ENCODE results near the gene NIPAL4. TPM values are rescaled to one million over a fixed set of nuclear protein-coding genes. Genes with fewer than 3 reads are reported as not detected.
A peak's percentile ranks its signal among the peaks of the same experiment; 100 is the strongest.

Gene NIPAL4
- total RNA-seq, 1 experiment from 2014 or later: 0.86 TPM

DNA sequence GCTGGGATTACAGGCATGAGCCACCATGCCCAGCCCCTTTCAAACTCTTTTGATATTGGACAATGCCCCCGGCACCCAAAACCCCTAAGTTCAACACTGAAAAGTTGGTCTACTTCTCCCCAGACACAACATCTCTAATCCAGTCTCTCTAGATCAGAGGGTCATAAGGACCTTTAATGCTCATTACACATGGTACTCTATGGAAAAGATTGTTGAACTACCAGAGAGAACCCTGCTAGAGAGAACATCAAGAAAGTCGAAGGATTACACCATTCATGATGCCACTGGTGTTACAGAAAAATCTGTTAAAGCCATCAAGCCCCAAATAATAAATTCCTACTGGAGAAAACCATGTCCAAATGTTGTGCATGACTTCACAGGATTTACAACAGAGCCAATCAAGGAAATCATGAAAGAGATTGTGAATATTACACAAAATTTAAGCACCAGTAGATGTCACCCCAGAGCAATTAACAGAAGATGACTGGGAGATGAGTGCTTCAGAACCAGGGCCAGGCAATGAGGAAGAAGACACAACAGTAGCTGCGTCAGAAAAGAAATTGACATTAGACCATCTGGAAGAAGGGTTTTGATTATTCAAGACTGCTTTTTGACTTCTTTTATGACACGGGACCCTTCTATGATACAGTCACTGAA, 28.3 kb upstream of the NIPAL4 start:
- TF ChIP-seq, protein P1, sequence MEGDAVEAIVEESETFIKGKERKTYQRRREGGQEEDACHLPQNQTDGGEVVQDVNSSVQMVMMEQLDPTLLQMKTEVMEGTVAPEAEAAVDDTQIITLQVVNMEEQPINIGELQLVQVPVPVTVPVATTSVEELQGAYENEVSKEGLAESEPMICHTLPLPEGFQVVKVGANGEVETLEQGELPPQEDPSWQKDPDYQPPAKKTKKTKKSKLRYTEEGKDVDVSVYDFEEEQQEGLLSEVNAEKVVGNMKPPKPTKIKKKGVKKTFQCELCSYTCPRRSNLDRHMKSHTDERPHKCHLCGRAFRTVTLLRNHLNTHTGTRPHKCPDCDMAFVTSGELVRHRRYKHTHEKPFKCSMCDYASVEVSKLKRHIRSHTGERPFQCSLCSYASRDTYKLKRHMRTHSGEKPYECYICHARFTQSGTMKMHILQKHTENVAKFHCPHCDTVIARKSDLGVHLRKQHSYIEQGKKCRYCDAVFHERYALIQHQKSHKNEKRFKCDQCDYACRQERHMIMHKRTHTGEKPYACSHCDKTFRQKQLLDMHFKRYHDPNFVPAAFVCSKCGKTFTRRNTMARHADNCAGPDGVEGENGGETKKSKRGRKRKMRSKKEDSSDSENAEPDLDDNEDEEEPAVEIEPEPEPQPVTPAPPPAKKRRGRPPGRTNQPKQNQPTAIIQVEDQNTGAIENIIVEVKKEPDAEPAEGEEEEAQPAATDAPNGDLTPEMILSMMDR (IDR thresholded peaks at IDR 0.05; ENCODE audit: insufficient read depth in 1 of 2, low read depth in 1 of 2, low read length in 1 of 2, severe bottlenecking in 1 of 2, unreplicated experiment in 1 of 2): peak; percentile 56 to 60
- Mint-ChIP-seq H3K4me3 (ENCODE audit: unreplicated experiment) (no peak overlapping the region), H3K36me3 (ENCODE audit: insufficient read depth, unreplicated experiment) (no peaks in the 10 kb centered on the region), H3K27ac (ENCODE audit: unreplicated experiment) (no peak overlapping the region), H3K27me3 (ENCODE audit: insufficient read depth, unreplicated experiment) (no peaks in the 10 kb centered on the region), H3K9me3 (ENCODE audit: unreplicated experiment) (no peaks in the 10 kb centered on the region), H3K4me1 (ENCODE audit: low read depth, unreplicated experiment) (no peaks in the 10 kb centered on the region)
- ChIA-PET POLR2A (no interaction called here), CTCF (interaction anchor here (0.5 to 1.5 kb wide), 11 partner anchors 15 to 312 kb away, joined by 3 to 9 read pairs (median 3); partner anchors contain the start of genes LSM11 and NIPAL4)
- DNase-seq: peak in 1 of 2 experiments; percentile 63
- BruUV-seq (replicated peaks): no TSS peak
- no peaks in the 10 kb centered on the region for H3K4me1 ChIP-seq
- no peaks in the 10 kb centered on the region for H3K36me3 ChIP-seq (ENCODE audit: control insufficient read depth, insufficient read depth, low read length)
- no peaks in the 10 kb centered on the region for H3K9me3 ChIP-seq
- intact Hi-C loops (cut with micrococcal nuclease; ENCODE audit: unreplicated experiment): loop anchor here (1.0 to 5.0 kb wide), 7 partner anchors 40 to 311 kb away; partner anchors contain the start of gene LSM11
- H3K4me3 ChIP-seq (ENCODE audit: low read depth, low read length): no peak overlapping the region
- no peaks in the 10 kb centered on the region for H3K27me3 ChIP-seq (replicated peaks; ENCODE audit: control insufficient read depth, insufficient read depth, low read length)

DNA sequence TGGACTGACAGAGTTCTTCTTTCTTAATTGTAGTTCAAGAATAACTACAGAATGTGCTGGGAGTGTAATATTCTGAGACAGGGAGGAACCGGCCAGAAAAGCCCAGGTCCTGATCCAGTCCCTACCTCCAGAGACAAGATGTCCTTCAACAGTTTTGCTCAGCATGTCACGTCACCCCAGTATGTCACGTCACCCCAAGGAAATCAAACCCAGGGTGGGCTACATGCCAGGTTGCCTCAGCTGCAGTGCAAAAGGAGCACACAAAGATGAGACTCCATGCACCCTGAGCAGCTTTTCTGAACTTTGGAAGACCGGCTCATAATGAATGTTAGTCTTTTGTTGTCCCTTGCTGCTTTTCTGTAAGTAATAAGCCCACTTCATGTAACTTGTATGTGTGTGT, 25.9 kb upstream of the NIPAL4 start:
- H3K36me3 Mint-ChIP-seq (ENCODE audit: insufficient read depth, unreplicated experiment): no peaks in the 10 kb centered on the region
- Histone ChIP-seq H3K27me3 (replicated peaks; ENCODE audit: control insufficient read depth, insufficient read depth, low read length) (no peaks in the 10 kb centered on the region), H3K4me3 (ENCODE audit: low read depth, low read length) (no peak overlapping the region), H3K4me1 (no peaks in the 10 kb centered on the region), H3K36me3 (ENCODE audit: control insufficient read depth, insufficient read depth, low read length) (no peaks in the 10 kb centered on the region), H3K9me3 (no peaks in the 10 kb centered on the region)
- POLR2A ChIA-PET: no interaction called here
- no peaks in the 10 kb centered on the region for H3K9me3 Mint-ChIP-seq (ENCODE audit: unreplicated experiment)
- intact Hi-C loops (cut with micrococcal nuclease; ENCODE audit: unreplicated experiment): loop anchor here (5.0 kb wide), 1 partner anchor 233 kb away; no protein-coding TSS in a partner anchor
- no TSS peak for BruUV-seq (replicated peaks)
- TF ChIP-seq, protein P1 (IDR thresholded peaks at IDR 0.05; ENCODE audit: insufficient read depth in 1 of 2, low read depth in 1 of 2, low read length in 1 of 2, severe bottlenecking in 1 of 2, unreplicated experiment in 1 of 2): no peak
- H3K4me3 Mint-ChIP-seq (ENCODE audit: unreplicated experiment): no peak overlapping the region
- CTCF ChIA-PET: interaction anchor here (0.6 to 0.8 kb wide), 3 partner anchors 13 to 38 kb away, joined by 3 to 4 read pairs (median 3); no protein-coding TSS in a partner anchor
- H3K27me3 Mint-ChIP-seq (ENCODE audit: insufficient read depth, unreplicated experiment): no peaks in the 10 kb centered on the region
- DNase-seq: no peak
- H3K4me1 Mint-ChIP-seq (ENCODE audit: low read depth, unreplicated experiment): no peaks in the 10 kb centered on the region
- H3K27ac Mint-ChIP-seq (ENCODE audit: unreplicated experiment): no peak overlapping the region

DNA sequence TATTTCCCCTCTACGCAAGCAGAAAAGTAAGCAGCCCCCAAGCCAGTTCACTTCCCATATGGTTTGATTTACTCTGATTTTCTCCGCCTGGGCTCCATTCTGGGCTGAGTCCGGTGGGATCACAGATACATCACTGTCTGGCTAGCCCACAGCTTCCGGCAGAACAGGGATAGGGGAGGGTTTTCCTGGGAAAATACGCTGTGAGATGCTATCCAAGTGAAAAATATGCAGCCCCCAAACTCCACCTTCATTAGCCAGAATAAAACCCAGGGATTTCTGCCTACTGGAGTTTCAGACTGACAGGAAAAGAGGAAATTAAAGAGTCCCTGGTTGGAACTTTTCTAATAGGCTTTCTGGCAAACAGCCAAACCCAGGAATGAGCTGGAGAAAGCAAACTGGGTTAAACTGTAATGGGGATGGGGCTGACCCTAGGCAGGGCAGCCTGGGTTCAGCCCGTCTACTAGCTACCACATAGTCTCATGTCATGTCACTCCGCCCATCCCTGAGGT, 16.9 kb upstream of the NIPAL4 start:
- BruUV-seq (replicated peaks): no TSS peak
- Histone ChIP-seq H3K36me3 (ENCODE audit: control insufficient read depth, insufficient read depth, low read length) (no peaks in the 10 kb centered on the region), H3K27me3 (replicated peaks; ENCODE audit: control insufficient read depth, insufficient read depth, low read length) (no peaks in the 10 kb centered on the region), H3K9me3 (no peaks in the 10 kb centered on the region; the same call in 1 of the 2 replicates), H3K4me1 (peaks cover 14% of the 10 kb centered on the region), H3K4me3 (ENCODE audit: low read depth, low read length) (no peak overlapping the region)
- H3K36me3 Mint-ChIP-seq (ENCODE audit: insufficient read depth, unreplicated experiment): no peaks in the 10 kb centered on the region
- no peak overlapping the region for H3K27ac Mint-ChIP-seq (ENCODE audit: unreplicated experiment)
- H3K4me1 Mint-ChIP-seq (ENCODE audit: low read depth, unreplicated experiment): peaks cover 10% of the 10 kb centered on the region
- TF ChIP-seq, protein P1 (IDR thresholded peaks at IDR 0.05; ENCODE audit: insufficient read depth in 1 of 2, low read depth in 1 of 2, low read length in 1 of 2, severe bottlenecking in 1 of 2, unreplicated experiment in 1 of 2): no peak
- intact Hi-C loops (cut with micrococcal nuclease; ENCODE audit: unreplicated experiment): no loop called here
- ChIA-PET CTCF (interaction anchor here (0.6 kb wide), 1 partner anchor 386 kb away, joined by 3 read pairs; no protein-coding TSS in a partner anchor), POLR2A (no interaction called here)
- no peaks in the 10 kb centered on the region for H3K27me3 Mint-ChIP-seq (ENCODE audit: insufficient read depth, unreplicated experiment)
- DNase-seq: no peak
- peaks cover 9% of the 10 kb centered on the region for H3K9me3 Mint-ChIP-seq (ENCODE audit: unreplicated experiment)
- H3K4me3 Mint-ChIP-seq (ENCODE audit: unreplicated experiment): no peak overlapping the region
